Activated T-cell treated with anti-CD3 and anti-CD28 coated beads for 24 hours (primary cell): Measurements from ENCODE around the gene INO80.
"Not testable (repeated sequence)": the region's sequence is repeated elsewhere in the genome, so short reads cannot be mapped to it uniquely, and the experiment has no call there.

Experiments used
- DNase-seq: peaks from one replicate; pipeline ENCODE4 v3.0.0-alpha.2; 2020; ENCODE audit warnings: low read depth

The INO80 gene

DNA sequence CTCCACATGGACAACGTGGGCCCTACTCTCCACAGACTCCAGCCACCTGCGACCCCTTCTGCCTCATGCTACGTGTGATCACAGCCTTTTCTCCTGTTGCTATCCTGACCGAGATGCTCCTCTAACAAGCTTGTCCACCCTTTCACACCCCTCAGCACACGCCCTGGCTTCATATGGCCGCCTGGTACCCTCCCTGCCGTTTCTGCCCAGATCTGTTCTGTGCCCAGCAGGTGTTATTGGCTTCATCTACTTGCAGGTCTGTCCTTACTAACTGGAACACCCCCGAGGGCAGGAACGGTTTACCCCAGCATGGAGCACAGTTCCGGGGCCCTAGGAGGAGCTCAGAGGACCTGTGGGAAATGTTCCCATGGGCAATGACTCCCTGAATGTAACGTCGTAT is 152.9 kb downstream of the INO80 start:
- DNase-seq, result no peak

DNA sequence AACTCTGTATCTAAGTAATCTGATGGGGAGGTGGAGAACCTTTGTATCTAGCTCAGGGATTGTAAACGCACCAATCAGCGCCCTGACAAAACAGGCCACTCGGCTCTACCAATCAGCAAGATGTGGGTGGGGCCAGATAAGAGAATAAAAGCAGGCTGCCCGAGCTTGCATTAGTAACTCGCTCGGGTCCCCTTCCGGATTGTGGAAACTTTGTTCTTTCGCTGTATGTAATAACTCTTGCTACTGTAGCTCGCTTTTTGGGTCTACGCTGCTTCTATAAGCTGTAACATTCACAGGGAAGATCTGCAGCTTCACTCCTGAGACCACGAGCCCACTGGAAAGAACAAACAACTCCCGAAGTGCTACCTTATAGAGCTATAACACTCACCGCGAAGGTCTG is 153.8 kb downstream of the INO80 start:
- not testable (repeated sequence) for DNase-seq

DNA sequence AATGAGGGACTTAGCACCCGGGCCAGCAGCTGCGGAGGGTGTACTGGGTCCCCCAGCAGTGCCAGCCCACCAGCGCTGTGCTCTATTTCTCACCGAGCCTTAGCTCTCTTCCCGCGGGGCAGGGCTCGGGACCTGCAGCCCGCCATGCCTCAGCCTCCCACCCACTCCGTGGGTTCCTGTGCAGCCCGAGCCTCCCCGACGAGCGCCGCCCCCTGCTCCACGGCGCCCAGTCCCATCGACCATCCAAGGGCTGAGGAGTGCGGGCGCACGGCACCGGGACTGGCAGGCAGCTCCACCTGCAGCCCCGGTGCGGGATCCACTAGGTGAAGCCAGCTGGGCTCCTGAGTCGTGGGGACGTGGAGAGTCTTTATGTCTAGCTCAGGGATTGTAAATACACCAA is 154.3 kb downstream of the INO80 start:
- not testable (repeated sequence) for DNase-seq

DNA sequence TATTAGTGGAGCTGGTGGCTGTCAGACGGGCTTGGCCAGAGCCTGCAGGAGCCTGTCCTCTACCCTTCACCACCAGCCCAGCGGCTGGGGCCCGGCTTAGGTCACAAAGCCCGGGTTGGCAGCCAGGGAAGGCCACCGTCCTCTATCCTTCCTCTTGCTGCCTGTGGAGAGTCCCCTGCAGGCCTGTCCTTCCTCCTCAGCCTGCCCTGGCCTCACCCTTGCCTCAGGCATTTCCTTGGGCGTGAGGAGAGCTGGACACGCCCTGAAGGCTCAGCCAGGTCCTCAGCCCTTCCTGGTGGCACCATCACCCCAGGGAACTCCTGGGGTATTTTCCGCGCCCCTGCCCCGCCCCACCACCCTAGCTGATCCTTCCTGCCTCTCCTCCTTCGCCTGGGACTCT is 155.2 kb downstream of the INO80 start:
- DNase-seq, result no peak

DNA sequence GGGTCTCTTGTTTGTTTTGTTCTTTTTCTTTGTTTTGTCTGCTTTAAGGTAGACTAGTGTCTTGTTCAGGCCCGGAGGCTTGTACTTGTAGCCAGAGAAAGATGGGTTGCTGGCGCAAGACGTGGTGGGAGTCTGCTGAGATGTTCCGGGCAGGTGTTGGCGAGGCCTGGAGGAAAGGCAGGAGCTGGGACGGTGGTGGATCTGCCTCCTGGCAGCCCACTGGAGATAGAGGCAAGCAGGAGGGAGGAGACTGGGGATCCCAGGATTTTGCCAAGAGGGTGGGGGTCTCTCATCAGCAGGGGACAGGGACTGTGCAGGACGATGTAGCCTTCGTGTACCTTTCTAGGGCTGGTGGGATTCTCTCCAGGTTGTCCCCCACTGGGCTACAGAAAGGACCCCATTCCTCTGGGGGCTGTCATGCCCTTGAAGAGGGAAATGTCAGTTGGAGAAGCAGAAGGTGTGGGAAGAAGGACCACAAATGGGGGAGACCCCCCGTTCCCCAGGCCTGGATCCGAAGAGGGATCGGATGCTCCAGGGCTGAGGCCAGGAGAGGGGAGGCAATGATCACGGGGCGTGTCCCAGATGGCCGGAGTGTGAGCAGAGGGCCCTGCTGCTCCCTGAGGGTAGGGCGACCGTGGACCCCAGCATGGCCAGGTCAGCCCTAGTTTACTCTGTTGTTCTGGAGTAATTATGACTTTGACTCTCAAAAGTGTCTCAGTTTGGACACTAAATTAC is 155.8 kb downstream of the INO80 start:
- no peak for DNase-seq

DNA sequence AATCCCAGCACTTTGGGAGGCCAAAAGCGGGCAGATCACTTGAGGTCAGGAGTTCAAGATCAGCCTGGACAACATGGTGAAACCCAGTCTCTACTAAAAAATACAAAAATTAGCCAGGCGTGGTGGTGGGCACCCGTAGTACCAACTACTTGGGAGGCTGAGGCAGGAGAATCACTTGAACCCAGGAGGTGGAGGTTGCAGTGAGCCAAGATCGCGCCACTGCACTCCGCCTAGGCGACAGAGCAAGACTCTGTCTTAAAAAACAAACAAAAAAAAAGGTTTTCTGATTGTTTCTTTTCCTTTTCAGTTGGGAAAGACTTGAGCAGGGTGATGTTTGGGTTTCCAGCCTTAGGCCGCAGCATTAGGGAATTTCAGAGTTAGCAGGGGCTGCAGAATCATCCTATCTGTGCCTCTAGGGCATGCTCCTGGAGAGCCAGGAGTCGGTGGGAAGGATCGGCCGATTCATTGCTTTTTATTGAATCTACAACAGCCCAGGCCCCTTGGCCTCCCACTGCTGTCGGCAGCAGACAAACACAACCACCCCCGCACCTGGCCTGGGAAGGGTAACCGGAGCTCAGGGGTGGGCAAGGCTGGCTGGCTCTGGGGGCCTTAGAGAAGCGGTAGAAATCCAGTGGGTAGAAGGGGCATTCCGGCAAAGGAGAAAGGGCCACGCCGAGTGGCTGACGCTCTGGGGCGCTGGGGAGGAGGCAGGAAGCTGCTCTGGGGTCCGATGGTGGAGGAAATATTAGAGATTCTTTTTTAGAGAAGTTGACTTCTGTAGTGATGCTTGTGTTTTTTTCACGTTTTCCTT is 156.5 kb downstream of the INO80 start:
- no peak for DNase-seq

DNA sequence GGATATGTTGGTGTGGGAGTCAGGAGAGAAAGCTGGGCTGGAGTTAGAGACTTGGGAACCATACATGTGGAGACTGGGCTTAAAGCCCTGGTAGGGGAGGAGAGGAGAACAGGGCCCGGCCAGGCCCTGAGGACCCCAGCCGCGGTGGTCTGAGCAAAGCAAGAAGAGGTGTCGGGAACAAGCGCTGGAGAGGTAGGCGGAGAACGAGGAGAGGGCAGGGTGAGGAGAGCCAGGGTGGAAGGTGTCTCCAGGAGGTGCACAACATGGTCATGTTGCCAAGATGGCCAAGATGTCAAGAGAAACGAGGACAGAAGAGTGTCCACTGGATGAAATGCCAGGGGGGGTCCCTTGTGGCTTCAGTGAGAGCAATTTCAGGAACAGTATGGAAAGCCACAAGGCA is 157.4 kb downstream of the INO80 start:
- DNase-seq, result no peak

DNA sequence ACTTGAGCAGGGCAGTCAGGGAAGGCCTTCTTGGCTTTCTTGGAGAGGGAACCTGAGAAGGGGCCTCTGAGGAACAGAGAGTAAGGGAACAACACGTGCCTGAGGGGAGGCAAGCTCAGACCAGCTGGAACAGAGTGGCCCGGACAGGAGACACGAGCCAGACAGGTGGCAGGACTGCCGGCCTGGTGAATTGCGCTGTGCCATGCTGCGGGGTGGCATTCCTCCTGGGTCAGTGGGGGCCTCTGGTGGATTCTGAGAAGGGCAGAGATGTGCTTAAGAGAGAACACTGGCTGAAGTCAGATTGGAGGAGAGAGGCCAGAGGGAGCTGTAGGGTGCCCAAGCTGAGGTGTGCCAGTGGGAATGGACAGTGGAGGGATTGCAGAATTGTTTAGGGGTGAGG is 157.9 kb downstream of the INO80 start:
- DNase-seq, result no peak

DNA sequence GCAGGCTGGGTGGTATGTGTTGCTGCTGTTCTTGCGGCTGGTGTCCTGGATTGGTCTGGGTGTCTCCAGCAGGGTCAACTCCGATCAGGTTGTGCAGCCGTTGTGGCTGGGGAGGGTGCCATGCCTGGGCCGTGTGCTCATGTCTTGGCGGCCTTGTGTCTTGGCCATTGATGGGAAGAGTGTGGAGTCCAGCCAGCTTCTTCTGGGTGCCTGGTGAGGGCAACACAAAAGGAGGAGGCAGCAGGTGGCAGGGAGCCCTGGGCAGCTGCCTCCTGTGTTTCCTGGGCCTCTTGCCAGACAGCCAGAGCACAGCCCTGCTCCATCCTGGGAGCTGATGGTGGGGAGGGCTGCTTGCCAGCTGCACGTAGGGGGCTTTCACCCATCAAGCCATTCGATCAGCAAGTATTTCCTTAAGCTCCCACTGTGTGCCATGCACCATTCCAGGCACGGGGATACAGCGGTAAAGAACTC is 158.5 kb downstream of the INO80 start:
- DNase-seq, result no peak

DNA sequence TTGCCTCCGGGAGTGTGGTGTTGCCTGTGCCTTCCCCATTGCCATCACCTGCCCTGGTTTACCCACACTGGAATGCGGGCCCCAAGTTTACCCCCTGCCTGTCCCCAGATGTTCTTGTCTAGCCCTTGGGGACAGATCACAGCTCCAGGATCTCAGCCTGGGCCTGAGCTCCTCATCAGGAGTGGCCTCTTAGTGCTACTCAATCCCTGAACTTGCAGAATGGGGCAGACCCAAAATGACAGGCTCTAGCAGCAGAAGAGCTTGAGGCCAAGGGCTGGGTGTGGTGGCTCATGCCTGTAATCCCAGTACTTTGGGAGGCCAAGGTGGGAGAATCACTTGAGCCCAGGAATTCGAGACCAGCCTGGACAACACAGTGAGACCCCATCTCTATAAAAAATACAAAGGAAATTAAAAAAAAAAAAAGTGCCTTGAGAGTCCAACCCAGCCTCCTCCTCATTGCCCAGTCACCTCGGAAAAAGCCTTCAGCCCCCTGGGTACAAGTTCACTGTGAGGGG is 159.0 kb downstream of the INO80 start:
- no peak for DNase-seq

DNA sequence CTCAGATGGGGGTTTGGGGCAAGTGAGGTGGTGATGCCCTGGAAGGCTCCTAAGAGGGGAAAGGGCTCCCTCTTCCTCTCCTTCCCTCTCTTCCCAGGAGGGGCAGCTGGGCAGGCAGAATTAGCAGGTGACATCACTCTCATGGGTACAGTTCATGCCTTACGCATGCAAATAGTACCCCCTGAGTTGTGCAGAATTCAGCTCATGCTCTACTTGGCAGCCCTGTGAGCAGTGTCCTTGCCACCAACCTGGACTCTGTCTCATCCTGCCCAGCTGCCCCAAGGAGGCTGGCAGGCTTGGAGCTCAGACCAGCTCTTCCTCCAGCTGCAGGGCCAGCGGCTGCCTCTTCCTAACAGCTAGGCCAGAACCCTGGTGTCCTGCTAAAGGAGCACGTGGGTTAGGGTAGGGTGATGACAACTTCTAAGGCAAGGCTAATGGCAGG is 159.5 kb downstream of the INO80 start:
- DNase-seq, result no peak

DNA sequence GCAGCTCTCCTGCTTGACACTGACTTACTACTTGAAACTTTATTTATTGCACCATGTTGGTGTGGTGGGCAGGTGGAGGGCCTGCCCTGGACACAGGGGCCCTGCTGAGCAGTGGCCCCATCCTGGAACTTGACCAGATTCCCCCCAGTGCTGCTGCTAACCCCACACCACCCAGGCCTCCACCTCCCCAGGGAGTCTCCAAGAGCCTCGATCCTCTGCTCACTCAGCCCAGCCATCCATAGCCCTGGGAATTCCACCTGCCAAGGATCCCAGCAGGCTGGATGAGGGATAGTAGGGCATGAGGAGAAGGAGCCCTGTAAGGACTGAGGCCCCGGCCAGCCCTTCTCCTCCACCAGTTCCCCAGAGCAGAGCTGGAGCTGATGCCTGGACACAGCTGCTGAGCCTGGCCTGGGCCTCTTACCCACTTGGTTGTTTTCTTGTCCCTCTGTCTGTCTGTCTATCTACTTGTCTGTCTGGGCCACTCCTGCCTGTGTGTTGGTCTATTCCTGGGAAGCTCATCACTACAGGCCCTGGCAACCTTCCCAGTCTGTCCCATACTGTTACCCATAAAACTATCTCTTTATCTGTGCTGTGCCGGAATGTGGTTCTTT is 160.0 kb downstream of the INO80 start:
- DNase-seq, result no peak

DNA sequence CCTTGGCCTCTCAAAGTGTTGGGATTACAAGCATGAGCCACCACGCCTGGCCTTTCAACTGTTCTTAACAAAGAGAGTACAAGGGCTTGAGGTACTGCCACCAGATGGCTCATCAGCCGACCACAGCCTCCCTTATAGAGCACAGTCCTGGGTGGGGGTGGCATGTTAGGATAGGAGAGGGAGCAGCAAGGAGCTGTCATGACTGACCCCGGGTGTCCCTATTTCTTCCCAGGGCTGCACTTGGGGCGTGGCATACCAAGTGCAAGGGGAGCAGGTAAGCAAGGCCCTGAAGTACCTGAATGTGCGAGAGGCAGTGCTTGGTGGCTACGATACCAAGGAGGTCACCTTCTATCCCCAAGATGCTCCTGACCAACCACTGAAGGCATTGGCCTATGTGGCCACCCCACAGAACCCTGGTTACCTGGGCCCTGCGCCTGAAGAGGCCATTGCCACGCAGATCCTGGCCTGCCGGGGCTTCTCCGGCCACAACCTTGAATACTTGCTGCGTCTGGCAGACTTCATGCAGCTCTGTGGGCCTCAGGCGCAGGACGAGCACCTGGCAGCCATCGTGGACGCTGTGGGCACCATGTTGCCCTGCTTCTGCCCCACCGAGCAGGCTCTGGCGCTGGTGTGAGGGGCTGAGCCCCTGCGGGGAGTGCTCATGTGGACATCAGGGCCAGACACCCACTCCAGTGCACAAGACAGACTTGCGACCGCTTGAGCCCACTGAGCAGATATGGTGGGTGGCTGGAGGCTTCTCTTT is 160.8 kb downstream of the INO80 start:
- DNase-seq, result no peak

DNA sequence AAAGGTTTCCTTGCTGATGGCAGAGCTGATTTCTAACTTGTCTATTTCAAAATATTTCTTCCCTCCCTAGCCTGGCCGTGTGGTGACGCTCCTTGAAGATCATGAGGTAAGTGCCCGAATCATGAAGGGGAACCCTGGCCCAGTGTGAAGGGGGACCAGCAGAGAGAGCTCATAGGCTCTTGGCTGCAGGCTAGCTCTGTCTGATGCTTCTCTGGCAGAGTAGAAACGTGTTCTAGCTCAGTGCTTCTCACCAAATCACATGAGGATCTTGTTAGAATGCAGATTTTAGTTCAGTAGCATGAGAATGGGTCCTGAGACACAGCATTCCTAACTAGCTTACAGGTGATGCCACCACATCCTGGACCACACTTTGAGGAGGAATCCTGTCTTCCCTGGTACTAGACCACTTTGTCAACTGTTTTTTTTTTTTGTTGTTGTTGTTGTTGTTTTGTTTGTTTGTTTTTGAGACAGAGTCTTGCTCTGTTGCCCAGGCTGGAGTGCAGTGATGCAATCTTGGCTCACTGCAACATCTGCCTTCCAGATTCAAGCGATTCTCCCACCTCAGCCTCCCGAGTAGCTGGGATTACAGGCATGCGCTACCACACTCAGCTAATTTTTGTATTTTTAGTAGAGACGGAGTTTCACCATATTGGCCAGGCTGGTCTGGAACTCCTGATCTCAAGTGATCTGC is 161.8 kb downstream of the INO80 start:
- not testable (repeated sequence) for DNase-seq

DNA sequence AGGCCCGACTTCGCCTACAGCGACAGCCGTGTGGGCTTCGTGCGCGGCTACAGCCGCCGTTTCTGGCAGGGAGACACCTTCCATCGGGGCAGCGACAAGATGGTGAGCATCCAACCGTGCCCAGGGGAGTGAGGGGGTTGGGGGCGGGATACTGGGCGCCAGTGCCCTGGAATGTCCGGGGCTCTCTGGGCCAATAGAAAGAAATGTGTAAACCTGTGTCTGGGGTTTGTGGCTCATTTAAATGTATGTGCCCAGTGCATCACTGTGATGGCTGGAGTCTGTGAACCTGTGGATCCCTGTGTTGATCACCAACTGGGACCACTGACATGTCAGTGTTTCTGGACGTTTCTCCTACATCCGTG is 162.4 kb downstream of the INO80 start:
- no peak for DNase-seq

DNA sequence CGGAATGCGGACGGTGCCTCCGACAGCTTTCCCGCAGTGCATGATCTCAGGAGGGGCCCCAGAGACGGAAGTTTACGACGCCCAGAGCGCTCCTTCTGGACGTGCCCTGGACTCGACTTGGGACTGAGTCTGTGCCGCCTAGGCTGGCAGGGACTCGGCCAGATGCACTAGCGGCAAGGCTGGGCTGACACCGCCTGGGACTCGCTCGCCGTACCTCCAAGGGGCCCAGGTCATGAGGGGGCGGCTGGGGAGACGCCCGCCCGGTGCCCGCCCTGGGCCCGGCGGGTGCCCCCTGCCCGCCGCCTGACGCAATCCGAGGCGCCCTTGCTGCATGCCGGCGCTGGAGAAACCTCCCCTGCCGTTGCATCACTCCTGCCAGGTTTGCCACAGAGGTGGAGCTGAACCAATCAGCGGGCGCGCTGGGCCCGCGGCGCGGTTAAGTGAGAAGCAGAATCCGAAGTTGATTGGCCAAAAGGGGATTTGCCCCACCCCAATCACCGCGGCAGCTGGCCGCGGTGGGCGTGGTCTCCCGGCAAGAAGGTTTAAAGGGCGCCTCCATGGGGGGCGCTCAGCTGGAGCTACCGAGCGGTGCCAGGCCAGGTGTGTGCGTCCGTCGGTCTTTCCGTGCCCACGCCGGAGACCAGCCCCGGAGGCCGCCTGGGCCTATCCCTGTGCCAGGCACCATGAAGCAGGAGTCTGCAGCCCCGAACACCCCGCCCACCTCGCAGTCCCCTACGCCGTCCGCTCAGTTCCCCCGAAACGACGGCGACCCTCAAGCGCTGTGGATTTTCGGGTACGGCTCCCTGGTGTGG is 163.0 kb downstream of the INO80 start, which contains the start of gene CHAC1:
Gene CHAC1 (plus strand): TSS at position 571 of the 812 bp plus-strand sequence. CDS start 113 bp downstream, at position 684.
- peak; percentile 91 for DNase-seq

DNA sequence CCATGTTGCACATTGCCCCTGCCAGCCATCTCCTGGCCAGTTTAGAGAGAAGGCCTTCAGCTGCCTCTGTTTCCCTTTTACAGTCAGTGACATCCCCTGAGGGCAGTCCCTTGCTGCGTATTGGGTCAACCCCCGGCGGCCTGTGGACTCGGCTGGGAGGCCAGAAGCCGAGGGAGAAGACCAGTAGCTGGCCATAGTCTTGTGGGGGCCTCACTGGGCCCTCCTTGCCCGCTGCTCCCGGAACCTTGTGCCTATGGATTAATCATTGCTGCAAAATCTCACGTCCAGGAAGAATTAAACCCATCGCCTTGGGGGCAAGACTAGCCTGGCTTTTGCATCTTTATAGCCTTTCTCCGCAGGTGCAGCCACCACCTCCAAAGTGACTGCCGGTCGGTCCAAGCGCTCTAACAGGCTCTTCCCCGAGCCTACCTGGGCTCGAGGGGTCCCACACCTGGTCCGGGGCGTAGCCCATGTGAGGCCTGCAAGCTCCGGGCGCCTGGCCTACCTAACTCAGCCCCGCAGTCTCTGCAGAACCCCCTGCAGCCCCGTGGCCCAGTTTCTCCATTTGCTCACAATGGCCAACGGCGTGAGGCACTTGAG is 163.7 kb downstream of the INO80 start:
- no peak for DNase-seq

DNA sequence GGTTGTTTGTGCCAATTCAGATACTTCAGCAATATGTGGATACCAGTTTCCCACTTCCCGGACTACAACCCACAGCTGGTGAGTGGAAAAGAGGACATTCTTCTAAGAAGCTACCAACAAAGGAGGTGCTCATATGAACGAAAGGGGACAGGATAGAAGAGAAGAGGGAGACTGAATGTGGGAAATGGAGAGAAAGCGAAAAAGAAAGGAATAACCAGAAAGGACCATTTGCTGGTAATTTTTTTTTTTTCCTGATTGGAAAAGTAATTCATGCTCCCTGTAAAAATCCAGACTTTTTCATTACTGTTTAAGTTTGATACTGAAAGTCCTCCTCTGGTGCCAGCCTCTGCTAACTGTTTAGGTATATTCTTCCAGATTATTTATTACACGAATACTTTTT is 164.3 kb downstream of the INO80 start:
- DNase-seq, result no peak

DNA sequence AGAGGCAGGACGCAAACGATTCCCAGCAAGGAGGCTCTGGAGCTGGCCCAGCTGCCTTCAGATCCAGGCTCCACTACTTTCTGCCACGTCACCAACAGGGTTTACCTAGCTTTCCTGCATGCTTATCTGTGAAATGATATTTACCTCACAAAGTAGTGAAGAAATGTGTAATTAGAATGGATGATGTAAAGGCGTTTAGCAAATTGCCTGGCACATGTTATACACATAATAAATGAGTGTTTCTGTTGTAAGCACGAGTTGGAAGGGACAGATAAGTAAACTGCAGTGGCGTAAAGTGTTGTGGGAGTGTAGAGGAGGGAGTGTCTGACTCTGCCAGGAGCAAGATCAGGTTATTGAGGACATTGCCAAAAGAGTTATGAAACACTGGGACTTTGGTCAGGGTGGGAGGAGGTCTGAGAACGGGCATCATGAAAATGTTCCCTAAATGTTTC is 166.3 kb downstream of the INO80 start:
- no peak for DNase-seq
